SK-N-MC (cell line): ENCODE measurements around the gene STK39.
"Not testable (repeated sequence)": the region's sequence is repeated elsewhere in the genome, so short reads cannot be mapped to it uniquely, and the experiment has no call there.

Experiments used
- DNase-seq: peaks from one replicate; pipeline ENCODE4 v3.0.0-alpha.2; 2011; ENCODE audit warnings: low read depth, low spot score
- H3K27ac ChIP-seq: fragments of 200-600 bp; sonication (generic); 2 replicates; pipeline ENCODE4 v1.5.1; 2016; ENCODE audit warnings: mixed run types
- H3K36me3 ChIP-seq: fragments of 200-600 bp; sonication (generic); 2 replicates; pipeline ENCODE4 v1.6.1; 2017; ENCODE audit warnings: antibody characterized with exemption, low read length, mixed read lengths; ENCODE audit not compliant: insufficient read depth
- H3K4me3 ChIP-seq: fragments of 200-600 bp; sonication (generic); 2 replicates; pipeline ENCODE4 v1.5.1; 2016
- H3K9ac ChIP-seq: fragments of 200-600 bp; sonication (generic); 2 replicates; pipeline ENCODE4 v1.8.0; 2017; ENCODE audit warnings: mixed run types, mixed read lengths; ENCODE audit not compliant: insufficient read length
- H3K9me3 ChIP-seq: fragments of 200-600 bp; sonication (generic); 2 replicates; pipeline ENCODE4 v1.6.1; 2017; ENCODE audit warnings: low read depth, mild to moderate bottlenecking, antibody characterized with exemption, low read length, moderate library complexity, mixed read lengths
- EZH2 ChIP-seq: fragments of 200-600 bp; sonication (generic); IDR thresholded peaks from one replicate; pipeline ENCODE4 v1.6.1; 2017; ENCODE audit warnings: antibody characterized with exemption
- FOXP2 ChIP-seq: optimal IDR thresholded peaks from 2 replicates; pipeline ENCODE3; 2011; ENCODE audit warnings: mild to moderate bottlenecking, moderate library complexity; ENCODE audit not compliant: insufficient read depth; ENCODE audit errors: extremely low read length, control extremely low read depth
- POLR2AphosphoS5 ChIP-seq: IDR thresholded peaks from 2 replicates; pipeline ENCODE4 v1.6.1; 2012; ENCODE audit warnings: mild to moderate bottlenecking, low read depth, low read length, borderline replicate concordance

The STK39 gene

DNA sequence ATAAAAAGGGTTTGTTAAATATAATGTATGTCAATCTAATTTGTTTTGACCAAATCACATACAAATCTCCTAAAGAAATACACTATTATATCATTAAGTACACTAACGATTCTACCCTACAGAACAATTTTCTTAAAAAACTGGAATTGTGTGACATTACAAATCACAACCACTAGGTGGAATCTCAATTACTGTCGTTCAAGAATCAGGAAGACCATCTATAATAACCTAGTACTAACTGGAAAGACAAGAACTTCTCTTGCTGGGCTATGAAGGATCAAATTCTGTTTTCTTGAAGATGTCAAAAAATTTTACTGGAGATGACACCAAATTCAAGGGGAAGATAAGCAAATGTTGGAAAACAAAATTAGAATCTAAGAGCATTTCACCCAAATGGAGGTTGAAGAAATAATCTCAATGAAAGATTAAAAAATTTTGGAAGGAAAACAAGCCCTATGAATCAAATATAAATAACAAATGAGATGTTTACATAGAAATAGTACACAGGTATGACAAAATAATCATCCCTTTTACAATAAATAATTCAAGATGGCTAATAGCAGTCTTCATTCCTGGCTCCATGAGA lies 110.9 kb downstream of the STK39 start:
- Histone ChIP-seq H3K36me3 (no peaks in the 10 kb centered on the region), H3K27ac (peak overlapping the region; percentile 73; the same call in 1 of the 2 replicates), H3K4me3 (no peak overlapping the region), H3K9me3 (no peaks in the 10 kb centered on the region), H3K9ac (peak overlapping the region; percentile 16)
- TF ChIP-seq FOXP2 (no peak), POLR2AphosphoS5 (no peak), EZH2 (no peak)
- no peak for DNase-seq

DNA sequence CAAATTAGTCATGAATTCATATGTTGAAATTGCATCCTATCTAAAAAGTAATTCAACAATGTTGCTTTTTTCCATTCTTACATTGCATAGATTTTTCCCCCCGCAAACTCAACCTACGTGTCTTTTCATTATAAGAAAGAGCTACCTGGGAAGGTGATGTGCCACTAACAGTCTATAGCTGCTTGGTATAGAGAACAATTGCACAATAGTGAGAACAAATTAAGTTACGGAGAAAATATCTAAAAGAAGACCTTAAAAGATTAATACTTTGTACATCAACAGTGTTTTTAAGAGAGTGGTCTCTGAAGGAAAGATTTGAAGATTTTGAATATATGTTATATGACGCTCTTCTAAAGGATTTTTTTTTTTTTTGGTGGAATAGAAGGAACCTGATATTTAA lies 111.8 kb downstream of the STK39 start:
- Histone ChIP-seq H3K27ac (no peak overlapping the region), H3K9me3 (no peaks in the 10 kb centered on the region), H3K36me3 (no peaks in the 10 kb centered on the region), H3K9ac (no peak overlapping the region), H3K4me3 (no peak overlapping the region)
- TF ChIP-seq EZH2 (no peak), FOXP2 (no peak), POLR2AphosphoS5 (no peak)
- no peak for DNase-seq

DNA sequence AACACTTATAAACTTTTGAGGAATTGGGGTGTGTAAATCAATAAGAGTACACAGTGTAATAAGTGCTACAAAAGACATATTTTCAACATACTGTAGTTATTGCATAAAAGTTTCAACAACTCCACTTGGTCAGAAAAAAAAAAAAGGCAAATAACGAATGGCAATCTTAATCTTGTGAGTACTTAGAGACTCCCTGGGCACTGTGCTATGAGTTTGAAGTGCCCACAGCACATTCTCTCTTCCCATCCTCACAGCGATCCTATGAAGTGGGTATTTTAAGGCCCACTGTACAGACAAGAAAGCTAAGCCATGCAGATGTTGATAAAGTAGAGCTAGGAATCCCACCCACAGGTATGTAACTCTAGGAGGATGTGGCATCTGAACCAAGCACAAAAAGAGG lies 112.3 kb downstream of the STK39 start:
- Histone ChIP-seq H3K4me3 (no peak overlapping the region), H3K36me3 (no peaks in the 10 kb centered on the region), H3K27ac (no peak overlapping the region), H3K9me3 (no peaks in the 10 kb centered on the region), H3K9ac (no peak overlapping the region)
- DNase-seq: no peak
- TF ChIP-seq EZH2 (no peak), POLR2AphosphoS5 (no peak), FOXP2 (no peak)

DNA sequence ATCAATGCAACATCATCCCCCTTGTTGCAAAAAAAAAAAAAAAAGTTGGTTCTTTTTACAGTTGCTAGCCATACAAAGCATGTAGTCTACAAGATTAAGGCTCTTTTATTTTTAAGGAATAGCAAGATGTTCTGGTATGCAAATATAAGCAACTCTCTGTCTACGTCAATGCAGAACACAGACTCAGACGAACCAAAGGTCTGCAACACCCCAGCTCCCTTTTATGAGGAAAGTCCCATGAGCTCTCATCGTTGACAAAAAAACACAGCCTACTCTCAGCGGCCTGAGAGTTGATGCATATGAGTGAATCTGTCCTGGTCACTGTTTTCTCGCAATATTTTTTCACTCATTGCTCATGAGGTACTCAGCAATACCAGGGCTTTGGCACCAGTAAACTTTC lies 112.9 kb downstream of the STK39 start:
- no peaks in the 10 kb centered on the region for H3K9me3 ChIP-seq
- DNase-seq: no peak
- H3K27ac ChIP-seq: no peak overlapping the region; the same call in 1 of the 2 replicates
- no peaks in the 10 kb centered on the region for H3K36me3 ChIP-seq
- no peak overlapping the region for H3K9ac ChIP-seq
- H3K4me3 ChIP-seq: no peak overlapping the region
- no peak for TF ChIP-seq POLR2AphosphoS5
- no peak for TF ChIP-seq EZH2
- no peak for TF ChIP-seq FOXP2

DNA sequence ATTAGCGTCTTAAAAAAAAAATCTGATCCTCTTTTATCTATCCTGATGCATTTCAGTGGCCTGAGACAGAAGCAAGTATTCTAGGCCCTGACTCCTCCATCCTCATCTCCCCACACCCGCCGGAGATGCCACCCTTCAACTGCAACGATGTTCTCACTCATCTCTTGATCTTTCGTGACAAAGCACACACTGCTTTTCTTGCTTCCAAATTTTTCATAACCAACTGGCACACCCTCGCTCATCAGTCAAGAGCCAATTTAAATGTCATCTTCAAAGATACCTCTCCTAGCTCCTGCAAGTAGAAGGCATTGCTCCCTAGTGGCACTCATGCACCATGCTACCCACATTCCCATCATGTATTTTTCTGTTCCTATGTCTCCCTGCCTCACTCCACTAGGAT lies 115.0 kb downstream of the STK39 start:
- no peak overlapping the region for H3K9ac ChIP-seq
- H3K9me3 ChIP-seq: no peaks in the 10 kb centered on the region
- no peak overlapping the region for H3K27ac ChIP-seq
- no peak for DNase-seq
- no peaks in the 10 kb centered on the region for H3K36me3 ChIP-seq
- no peak overlapping the region for H3K4me3 ChIP-seq
- no peak for TF ChIP-seq FOXP2
- TF ChIP-seq EZH2: no peak
- no peak for TF ChIP-seq POLR2AphosphoS5

DNA sequence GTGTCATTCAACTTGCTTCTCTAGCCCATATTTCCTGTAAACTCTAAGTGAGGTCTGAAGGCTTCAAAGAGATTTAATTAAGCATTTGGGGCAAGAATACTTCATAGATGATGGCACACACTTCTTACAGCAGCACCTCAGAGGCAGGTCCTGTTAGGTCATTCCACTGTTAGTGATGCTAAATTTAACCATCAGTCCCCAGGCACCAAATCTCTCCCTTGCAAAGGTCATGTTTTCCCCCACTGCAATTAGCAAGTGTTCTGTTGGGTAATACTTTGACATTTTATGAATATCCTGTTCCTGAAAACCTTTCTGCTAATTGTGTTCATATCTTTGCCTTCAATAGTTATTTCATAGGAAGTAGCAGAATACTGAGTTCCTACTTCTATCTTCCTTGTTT lies 117.0 kb downstream of the STK39 start:
- H3K4me3 ChIP-seq: no peak overlapping the region
- H3K9me3 ChIP-seq: no peaks in the 10 kb centered on the region

DNA sequence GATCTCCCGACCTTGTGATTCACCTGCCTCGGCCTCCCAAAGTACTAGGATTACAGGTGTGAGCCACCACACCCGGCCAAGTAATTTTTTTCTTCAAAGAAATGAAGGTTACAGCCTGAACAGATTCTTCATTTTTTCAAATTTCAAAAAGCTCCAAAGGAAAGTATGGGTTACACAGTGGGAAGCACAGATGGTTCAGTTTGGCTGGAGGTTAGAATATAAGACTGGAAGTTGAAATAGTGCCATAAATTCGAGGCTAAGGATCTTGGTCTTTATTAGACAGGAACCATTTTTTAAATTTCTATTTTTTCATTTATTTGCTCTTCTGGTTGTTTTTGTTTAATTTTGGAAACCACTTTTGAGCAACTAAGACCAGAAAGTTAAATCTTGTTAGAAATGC lies 120.0 kb downstream of the STK39 start:
- no peak overlapping the region for H3K4me3 ChIP-seq
- no peaks in the 10 kb centered on the region for H3K9me3 ChIP-seq
- no peak overlapping the region for H3K27ac ChIP-seq
- H3K9ac ChIP-seq: no peak overlapping the region
- no peak for TF ChIP-seq EZH2
- no peak for TF ChIP-seq POLR2AphosphoS5
- no peak for TF ChIP-seq FOXP2
- no peak for DNase-seq
- H3K36me3 ChIP-seq: peaks cover 2% of the 10 kb centered on the region; the same call in 1 of the 2 replicates

More for the DNA sequence above, 117.0 kb downstream of the STK39 start:
- H3K9ac ChIP-seq: no peak overlapping the region
- H3K27ac ChIP-seq: no peak overlapping the region
- H3K36me3 ChIP-seq: no peaks in the 10 kb centered on the region
- DNase-seq: no peak
- no peak for TF ChIP-seq POLR2AphosphoS5
- TF ChIP-seq EZH2: no peak
- no peak for TF ChIP-seq FOXP2

DNA sequence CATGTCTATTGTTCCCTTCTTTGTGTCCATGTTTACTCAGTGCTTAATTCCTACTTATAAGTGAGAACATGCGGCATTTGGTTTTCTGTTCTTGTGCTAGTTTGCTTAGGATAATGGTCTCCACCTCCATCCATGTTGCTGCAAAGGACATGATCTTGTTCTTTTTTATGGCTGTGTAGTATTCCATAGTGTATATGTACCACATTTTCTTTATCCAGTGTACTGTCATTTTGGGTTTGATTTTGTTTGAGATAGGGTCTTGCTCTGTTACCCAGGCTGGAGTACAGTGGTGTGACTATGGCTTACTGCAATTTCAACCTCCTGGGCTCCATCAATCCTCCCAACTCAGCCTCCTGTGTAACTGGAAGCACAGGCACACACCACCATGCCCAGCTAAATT lies 125.2 kb downstream of the STK39 start:
- not testable (repeated sequence) for H3K36me3 ChIP-seq, H3K9ac ChIP-seq, H3K27ac ChIP-seq, H3K4me3 ChIP-seq, H3K9me3 ChIP-seq, DNase-seq

DNA sequence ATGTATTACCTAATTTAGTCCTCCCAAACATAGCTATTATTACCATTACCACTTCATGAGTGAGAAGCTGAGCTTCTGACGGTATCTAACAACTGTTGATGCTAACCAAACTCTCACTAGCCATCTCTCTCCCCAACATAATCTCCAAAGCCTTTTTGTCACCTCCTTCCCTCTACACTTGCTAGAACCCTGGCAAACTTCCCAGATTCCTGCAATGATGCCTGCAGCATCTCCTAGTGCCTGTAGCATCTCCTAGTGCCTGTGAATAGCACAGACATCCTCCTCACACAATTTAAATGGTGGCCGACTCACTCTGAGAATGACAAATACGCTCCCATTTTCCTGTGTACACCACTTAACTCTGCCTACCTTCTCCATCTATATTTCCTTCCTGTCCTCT lies 126.7 kb downstream of the STK39 start:
- no peak overlapping the region for H3K9ac ChIP-seq
- TF ChIP-seq FOXP2 (no peak), POLR2AphosphoS5 (no peak), EZH2 (no peak)
- H3K9me3 ChIP-seq: no peaks in the 10 kb centered on the region
- no peak for DNase-seq
- H3K27ac ChIP-seq: no peak overlapping the region
- H3K4me3 ChIP-seq: no peak overlapping the region
- peaks cover 5% of the 10 kb centered on the region; the same call in 1 of the 2 replicates for H3K36me3 ChIP-seq
